ENCODE measurements around the gene CCDC85C. TPM values are rescaled to one million over a fixed set of nuclear protein-coding genes. Genes with fewer than 3 reads are reported as not detected.

Gene CCDC85C
- total RNA-seq, 1 experiment from 2014 or later = 33.2 TPM

GRCh38 chr14:99559286-99559990 is 44.6 kb downstream of the CCDC85C start:
- no peak overlapping the region for H3K56ac ChIP-seq (ENCODE audit: insufficient read length, low read depth, low read length)
- no peak for TF ChIP-seq CTCF (conservative IDR thresholded peaks at IDR 0.05)
- H2BK5ac ChIP-seq (ENCODE audit: insufficient read length, low read length) = no peak overlapping the region
- Mint-ChIP-seq H3K27me3 (ENCODE audit: low read depth) (no peaks in the 10 kb centered on the region), H3K27ac (peak overlapping the region in 2 of 3 experiments; percentile 17 to 70; a peak in 5 of 7 replicates), H3K36me3 (ENCODE audit: insufficient read depth in 1 of 3, low read depth in 3 of 3) (peaks cover 5 to 13% (median 8%) of the 10 kb centered on the region in 3 experiments; a peak in 6 of 7 replicates), H3K9me3 (peaks cover 0 to 6% of the 10 kb centered on the region in 2 experiments; a peak in 4 of 5 replicates), H3K4me3 (no peak overlapping the region), H3K4me1 (peaks cover 32 to 45% of the 10 kb centered on the region in 2 experiments)
- H3K9me3 ChIP-seq (ENCODE audit: control insufficient read depth, low read depth, low read length) = no peaks in the 10 kb centered on the region
- H3K14ac ChIP-seq (ENCODE audit: insufficient read depth, low read length) = no peak overlapping the region
- no peak overlapping the region for H2BK15ac ChIP-seq (ENCODE audit: low read depth, low read length)
- no peak overlapping the region for H2BK20ac ChIP-seq (ENCODE audit: low read depth, low read length, poor library complexity, severe bottlenecking)
- H3K23me2 ChIP-seq (ENCODE audit: insufficient read length, low read depth, low read length, poor library complexity, severe bottlenecking) = no peaks in the 10 kb centered on the region
- no peak overlapping the region for H4K5ac ChIP-seq (ENCODE audit: insufficient read length, low read depth, low read length)
- DNase-seq = no peak
- no peak overlapping the region for H2BK120ac ChIP-seq (ENCODE audit: low read depth, low read length, poor library complexity, severe bottlenecking)
- H3K79me1 ChIP-seq (ENCODE audit: insufficient read depth, low read depth, low read length, poor library complexity, severe bottlenecking) = no peaks in the 10 kb centered on the region
- H2BK12ac ChIP-seq (ENCODE audit: insufficient read length, low read depth, low read length) = no peak overlapping the region
- no peak overlapping the region for H3K27ac ChIP-seq (ENCODE audit: insufficient read length, low read depth, low read length)
- no peak overlapping the region for H4K91ac ChIP-seq (ENCODE audit: insufficient read length, low read depth, low read length)
- no peak overlapping the region for H2AK5ac ChIP-seq (ENCODE audit: insufficient read length, low read length)
- H4K8ac ChIP-seq (replicated peaks; ENCODE audit: insufficient read length, low read depth, low read length) = no peak overlapping the region
- no peak overlapping the region for H3K23ac ChIP-seq (ENCODE audit: insufficient read length, low read depth, low read length)
- no peak overlapping the region for H3K18ac ChIP-seq (ENCODE audit: insufficient read length, low read depth, low read length)
- peaks cover 2% of the 10 kb centered on the region; the same call in 1 of the 2 replicates for H3K79me2 ChIP-seq (ENCODE audit: insufficient read depth, low read length)
- no peak overlapping the region for H3K9ac ChIP-seq (ENCODE audit: extremely low read depth, insufficient read length, low read length)
- H3K4me2 ChIP-seq (ENCODE audit: insufficient read depth, insufficient read length, low read length) = no peak overlapping the region
- H3K4me1 ChIP-seq (ENCODE audit: insufficient read depth, low read length) = peaks cover 10% of the 10 kb centered on the region
- H4K20me1 ChIP-seq (ENCODE audit: control insufficient read depth, insufficient read depth, insufficient read length) = no peaks in the 10 kb centered on the region
- H3K4ac ChIP-seq (ENCODE audit: low read depth, low read length) = no peak overlapping the region
- no CpG with 5 or more reads among the region's 16 CpGs for WGBS (ENCODE audit: extremely low coverage, insufficient read length, low lambda C conversion rate)
- H3K27me3 ChIP-seq (ENCODE audit: insufficient read depth, low read length) = no peaks in the 10 kb centered on the region
- no peak overlapping the region for H2AFZ ChIP-seq (ENCODE audit: low read length)
- H3T11ph ChIP-seq (ENCODE audit: low read length) = no peak overlapping the region
